Trophoblast cell (in vitro differentiated cells and primary cell): ENCODE results near the gene JMJD4.

Source experiments
- DNase-seq, 2 donors: peaks; one replicate each; pipeline ENCODE4 v3.0.0-alpha.2; 2016
- H2AFZ ChIP-seq: 2 replicates; pipeline ENCODE4 v1.6.1; 2013; ENCODE audit warnings: low read length, moderate library complexity, mild to moderate bottlenecking; ENCODE audit not compliant: insufficient read depth, poor library complexity
- H2AK5ac ChIP-seq: 2 replicates; pipeline ENCODE4 v1.6.1; 2013; ENCODE audit warnings: mild to moderate bottlenecking, low read length
- H2BK120ac ChIP-seq: 2 replicates; pipeline ENCODE4 v1.6.1; 2013; ENCODE audit warnings: low read length, mild to moderate bottlenecking, moderate library complexity; ENCODE audit not compliant: insufficient read depth, poor library complexity
- H2BK12ac ChIP-seq: 2 replicates; pipeline ENCODE4 v1.6.1; 2013; ENCODE audit warnings: mild to moderate bottlenecking, low read length, moderate library complexity
- H2BK5ac ChIP-seq: 2 replicates; pipeline ENCODE4 v1.6.1; 2013; ENCODE audit warnings: low read length, low read depth, moderate library complexity, mild to moderate bottlenecking; ENCODE audit not compliant: poor library complexity
- H3K14ac ChIP-seq: 2 replicates; pipeline ENCODE4 v1.6.1; 2013; ENCODE audit warnings: mild to moderate bottlenecking, low read length
- H3K18ac ChIP-seq: 2 replicates; pipeline ENCODE4 v1.6.1; 2013; ENCODE audit warnings: mild to moderate bottlenecking, low read length
- H3K23ac ChIP-seq: 2 replicates; pipeline ENCODE4 v1.6.1; 2013; ENCODE audit warnings: low read length
- H3K27ac ChIP-seq: 2 replicates; pipeline ENCODE4 v1.5.1; 2013; ENCODE audit warnings: low read depth, mild to moderate bottlenecking, inconsistent platforms, low read length, moderate library complexity
- H3K27me3 ChIP-seq: 2 replicates; pipeline ENCODE4 v1.6.1; 2013; ENCODE audit warnings: inconsistent platforms, mild to moderate bottlenecking, low read length, moderate library complexity; ENCODE audit not compliant: insufficient read depth
- H3K36me3 ChIP-seq, 2 experiments: 1 replicate in 1 of 2; 2 replicates in 1 of 2; pipeline ENCODE4 v1.6.1; 2013; ENCODE audit warnings: low read length in 2 of 2, mild to moderate bottlenecking in 2 of 2, moderate library complexity in 1 of 2; ENCODE audit not compliant: insufficient read depth in 2 of 2, control insufficient read depth in 1 of 2
- H3K4ac ChIP-seq: 2 replicates; pipeline ENCODE4 v1.6.1; 2013; ENCODE audit warnings: low read depth, mild to moderate bottlenecking, low read length, moderate library complexity
- H3K4me1 ChIP-seq, 2 experiments: 1 replicate in 1 of 2; 2 replicates in 1 of 2; pipeline ENCODE4 v1.6.1; 2013; ENCODE audit warnings: low read length in 2 of 2, mild to moderate bottlenecking in 2 of 2, moderate library complexity in 1 of 2; ENCODE audit not compliant: insufficient read depth in 2 of 2, control insufficient read depth in 1 of 2
- H3K4me2 ChIP-seq: 2 replicates; pipeline ENCODE4 v1.6.1; 2013; ENCODE audit warnings: inconsistent platforms, mild to moderate bottlenecking, low read length, moderate library complexity
- H3K4me3 ChIP-seq: 2 replicates; pipeline ENCODE4 v1.5.1; 2013; ENCODE audit warnings: mild to moderate bottlenecking, low read depth, low read length, inconsistent platforms
- H3K79me1 ChIP-seq: one replicate; pipeline ENCODE4 v1.6.1; 2013; ENCODE audit warnings: low read length
- H3K79me2 ChIP-seq: 2 replicates; pipeline ENCODE4 v1.6.1; 2013; ENCODE audit warnings: low read length, mild to moderate bottlenecking; ENCODE audit not compliant: control insufficient read depth, insufficient read depth, poor library complexity
- H3K9ac ChIP-seq: 2 replicates; pipeline ENCODE4 v1.6.1; 2013; ENCODE audit warnings: mild to moderate bottlenecking, low read length
- H3K9me3 ChIP-seq: 2 replicates; pipeline ENCODE4 v1.6.1; 2013; ENCODE audit warnings: low read depth, mild to moderate bottlenecking, control low read depth, inconsistent platforms, low read length; ENCODE audit not compliant: insufficient read depth
- H4K12ac ChIP-seq: 2 replicates; pipeline ENCODE4 v1.6.1; 2013; ENCODE audit warnings: low read depth, mild to moderate bottlenecking, low read length, moderate library complexity
- H4K8ac ChIP-seq: 2 replicates; pipeline ENCODE4 v1.6.1; 2013; ENCODE audit warnings: low read depth, mild to moderate bottlenecking, low read length, moderate library complexity
- H4K91ac ChIP-seq: one replicate; pipeline ENCODE4 v1.6.1; 2013; ENCODE audit warnings: low read depth, mild to moderate bottlenecking, low read length, moderate library complexity
- WGBS: extraction: QIAGEN DNeasy Blood & Tissue Kit; methylation state at CpG from one replicate; pipeline ENCODE4 v1.1.7; 2013; ENCODE audit warnings: missing lambda C conversion rate; ENCODE audit not compliant: insufficient read length, insufficient coverage; ENCODE audit errors: extremely low coverage; 5-methylcytosine and 5-hydroxymethylcytosine counted together

Gene JMJD4

DNA sequence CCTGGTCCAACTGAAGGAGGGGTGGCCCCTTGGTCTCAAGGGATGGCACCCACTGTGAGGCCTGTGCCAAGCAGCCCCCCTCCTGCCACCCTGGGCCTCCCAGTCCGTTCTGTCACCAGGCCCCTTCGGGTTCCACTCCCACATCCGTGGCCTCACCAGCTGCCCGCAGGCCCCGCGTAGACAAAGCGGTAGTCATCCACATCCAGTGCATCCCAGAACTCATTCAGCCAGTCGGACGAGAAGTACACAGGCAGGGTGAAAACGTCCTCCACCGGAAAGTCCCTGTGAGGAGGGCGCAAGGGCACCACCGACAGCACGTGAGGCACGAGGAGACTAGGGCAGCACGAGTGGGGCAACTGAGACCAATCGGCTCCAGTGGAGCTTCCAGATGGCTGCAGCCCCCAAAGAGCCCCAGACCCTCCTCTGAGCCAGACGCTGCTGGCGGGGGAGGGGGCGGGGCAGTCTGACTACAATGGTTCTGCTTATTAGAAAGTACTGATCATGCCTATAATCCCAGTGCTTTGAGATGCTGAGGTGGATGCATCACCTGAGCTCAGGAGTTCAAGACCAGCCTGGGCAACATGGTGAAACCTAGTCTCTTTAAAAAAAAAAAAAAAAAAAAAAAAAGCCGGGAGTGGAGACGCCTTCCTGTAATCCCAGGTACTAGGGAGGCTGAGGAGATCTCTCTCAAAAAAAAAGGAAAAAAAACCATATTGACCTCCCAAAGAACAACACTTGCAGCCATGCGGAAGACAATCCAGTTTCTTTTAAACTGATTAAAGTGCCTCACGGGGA lies 1.2 kb downstream of the JMJD4 start:
- H2BK5ac ChIP-seq = no peak overlapping the region
- no peaks in the 10 kb centered on the region for H3K27me3 ChIP-seq
- no peak overlapping the region for H2AFZ ChIP-seq
- no peak overlapping the region for H2AK5ac ChIP-seq
- H3K4ac ChIP-seq = peak overlapping the region; percentile 51
- H3K79me1 ChIP-seq = peaks cover 11% of the 10 kb centered on the region
- H3K14ac ChIP-seq = peak overlapping the region; percentile 92
- H2BK12ac ChIP-seq = no peak overlapping the region
- H3K4me3 ChIP-seq = peak overlapping the region; percentile 88
- H3K36me3 ChIP-seq = peaks cover 27 to 28% of the 10 kb centered on the region in 2 experiments
- H3K18ac ChIP-seq = peak overlapping the region; percentile 38
- H2BK120ac ChIP-seq = no peak overlapping the region
- H4K91ac ChIP-seq = no peak overlapping the region
- peak overlapping the region; percentile 84 for H4K12ac ChIP-seq
- H3K27ac ChIP-seq = no peak overlapping the region
- H3K79me2 ChIP-seq = peaks cover 14% of the 10 kb centered on the region
- H3K4me1 ChIP-seq = peaks cover 12 to 28% of the 10 kb centered on the region in 2 experiments
- peak overlapping the region; percentile 92 for H4K8ac ChIP-seq
- DNase-seq = peak; percentile 63 to 79
- H3K23ac ChIP-seq = no peak overlapping the region
- H3K9ac ChIP-seq = peak overlapping the region; percentile 92
- peaks cover 4% of the 10 kb centered on the region for H3K9me3 ChIP-seq
- WGBS = no CpG with 5 or more reads among the region's 24 CpGs
- peak overlapping the region; percentile 73 for H3K4me2 ChIP-seq

DNA sequence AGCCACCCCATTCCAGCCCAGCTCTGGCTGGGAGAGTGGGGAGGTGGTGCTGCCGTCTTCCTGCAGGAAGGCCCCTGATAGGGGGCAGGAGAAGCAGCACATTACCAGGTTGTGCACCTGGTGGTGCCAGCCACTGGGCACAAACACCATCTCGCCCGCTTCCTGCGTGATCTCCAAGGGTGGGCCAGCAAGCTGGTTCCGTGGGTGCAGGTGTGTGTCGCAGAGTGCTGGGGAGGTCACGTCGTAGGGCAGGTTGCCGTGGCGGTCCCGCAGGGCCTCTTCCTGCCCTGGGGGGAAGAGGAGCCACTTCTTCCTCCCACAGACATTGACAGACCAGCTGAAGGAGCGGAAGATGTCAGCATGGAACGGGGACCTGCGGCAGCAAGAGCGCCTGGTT lies 1.8 kb downstream of the JMJD4 start:
- no peak overlapping the region for H4K91ac ChIP-seq
- H3K4me3 ChIP-seq = no peak overlapping the region
- no peak overlapping the region for H2BK5ac ChIP-seq
- H3K27me3 ChIP-seq = no peaks in the 10 kb centered on the region
- no peak overlapping the region for H3K4me2 ChIP-seq
- no peak overlapping the region for H4K8ac ChIP-seq
- DNase-seq = no peak
- H2AFZ ChIP-seq = no peak overlapping the region
- H3K79me1 ChIP-seq = peaks cover 13% of the 10 kb centered on the region
- peaks cover 4% of the 10 kb centered on the region for H3K9me3 ChIP-seq
- no peak overlapping the region for H3K9ac ChIP-seq
- H4K12ac ChIP-seq = no peak overlapping the region
- no peak overlapping the region for H3K14ac ChIP-seq
- no peak overlapping the region for H2BK120ac ChIP-seq
- no peak overlapping the region for H2AK5ac ChIP-seq
- H3K18ac ChIP-seq = peak overlapping the region; percentile 38
- no peak overlapping the region for H3K23ac ChIP-seq
- peaks cover 17% of the 10 kb centered on the region for H3K79me2 ChIP-seq
- peaks cover 27 to 28% of the 10 kb centered on the region in 2 experiments for H3K36me3 ChIP-seq
- H3K4me1 ChIP-seq = peaks cover 12 to 33% of the 10 kb centered on the region in 2 experiments
- no peak overlapping the region for H2BK12ac ChIP-seq
- no peak overlapping the region for H3K27ac ChIP-seq
- no peak overlapping the region for H3K4ac ChIP-seq
- no CpG with 5 or more reads among the region's 15 CpGs for whole genome bisulfite sequencing

DNA sequence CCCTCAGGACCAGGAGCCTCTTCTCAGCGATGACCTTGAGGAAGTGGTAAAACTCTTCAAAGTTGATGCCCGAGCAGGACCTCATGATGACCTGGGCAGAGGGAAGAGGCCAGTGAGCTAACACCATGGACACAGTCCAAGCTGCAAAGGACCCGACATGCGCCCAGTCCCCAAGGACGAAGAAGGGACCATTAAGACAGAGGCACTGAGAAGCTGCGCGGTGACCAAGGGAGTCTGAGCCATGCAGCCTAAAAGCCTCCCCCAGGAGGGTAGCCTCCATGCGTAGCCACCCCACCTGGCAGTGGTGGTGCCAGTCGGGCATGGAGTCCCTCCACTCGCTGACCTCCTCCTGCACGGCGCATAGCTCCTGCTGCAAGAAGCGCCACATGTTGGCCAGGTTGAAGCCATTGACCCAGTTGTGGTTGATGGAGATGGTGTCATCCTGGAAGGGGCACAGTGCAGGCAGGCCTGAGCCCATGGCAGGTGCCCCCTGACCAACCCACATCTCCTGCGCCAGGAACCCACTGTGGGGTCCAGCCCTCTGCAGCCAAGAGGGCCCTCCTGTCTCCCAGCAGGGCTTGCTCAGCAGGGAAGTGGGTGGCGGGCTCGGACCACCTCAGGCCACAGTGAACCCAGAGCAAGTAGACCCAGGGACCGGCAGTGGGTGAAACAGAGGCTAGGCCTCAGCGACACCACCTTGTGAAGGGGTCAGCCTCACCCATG lies 2.4 kb downstream of the JMJD4 start:
- H3K36me3 ChIP-seq = peaks cover 27 to 28% of the 10 kb centered on the region in 2 experiments
- no CpG with 5 or more reads among the region's 18 CpGs for WGBS
- no peak for DNase-seq

DNA sequence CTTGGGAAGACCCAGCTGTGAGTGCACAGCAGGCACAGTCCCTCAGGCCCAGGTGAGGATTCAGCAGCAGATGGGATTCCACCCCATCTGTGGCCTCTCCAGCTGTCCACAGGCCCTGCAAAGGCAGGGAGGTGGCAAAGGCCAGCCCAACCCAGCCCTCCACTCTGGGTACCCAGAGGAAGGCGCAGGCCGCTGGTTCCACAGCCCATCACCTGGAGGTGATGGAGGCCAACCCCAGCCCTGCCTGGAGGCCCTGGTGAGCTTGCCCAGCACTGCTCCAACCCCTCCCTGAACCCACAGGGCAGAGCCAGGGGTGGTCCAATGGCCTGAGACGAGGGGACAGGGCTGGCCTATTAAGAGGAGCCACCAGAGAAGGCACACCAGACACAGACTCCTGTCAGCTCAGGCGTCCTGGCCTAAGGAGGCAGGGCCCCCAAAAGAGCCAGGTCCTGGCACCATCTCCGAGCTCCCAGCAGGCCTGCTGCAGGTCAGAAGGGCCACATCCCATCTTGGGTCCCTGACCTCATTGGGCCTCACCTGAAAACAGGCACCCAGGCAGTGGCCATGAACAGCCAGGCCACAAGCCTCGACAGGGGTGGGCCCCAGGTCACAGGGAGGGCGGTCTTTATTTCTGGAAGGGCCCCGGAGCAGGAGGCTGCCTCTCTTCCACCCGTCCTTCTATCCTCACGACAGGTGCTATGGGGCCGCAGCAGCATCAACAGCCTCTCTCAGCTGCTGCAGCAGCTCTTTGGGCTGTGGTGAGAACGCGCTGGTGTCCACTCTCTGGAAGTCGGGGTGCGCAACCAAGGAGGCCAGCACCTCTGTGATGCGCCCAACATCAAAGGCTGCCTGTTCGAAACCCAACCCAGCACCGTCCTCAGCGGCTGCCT lies 3.2 kb downstream of the JMJD4 start:
- Histone ChIP-seq H2AFZ (no peak overlapping the region), H3K9ac (no peak overlapping the region), H3K4ac (no peak overlapping the region), H2BK5ac (no peak overlapping the region), H2AK5ac (no peak overlapping the region), H3K4me1 (peaks cover 12 to 37% of the 10 kb centered on the region in 2 experiments), H4K12ac (no peak overlapping the region), H3K4me2 (no peak overlapping the region), H3K23ac (no peak overlapping the region), H3K79me1 (peaks cover 13% of the 10 kb centered on the region), H2BK12ac (no peak overlapping the region), H2BK120ac (no peak overlapping the region), H3K79me2 (peaks cover 17% of the 10 kb centered on the region), H3K27ac (no peak overlapping the region), H4K8ac (no peak overlapping the region), H3K36me3 (peaks cover 27 to 28% of the 10 kb centered on the region in 2 experiments), H3K27me3 (no peaks in the 10 kb centered on the region), H3K18ac (no peak overlapping the region), H3K9me3 (peaks cover 4% of the 10 kb centered on the region), H3K14ac (no peak overlapping the region), H3K4me3 (no peak overlapping the region), H4K91ac (no peak overlapping the region)
- no CpG with 5 or more reads among the region's 19 CpGs for WGBS
- DNase-seq = no peak

More for the DNA sequence above, 2.4 kb downstream of the JMJD4 start:
- Histone ChIP-seq H3K4me3 (no peak overlapping the region), H4K12ac (no peak overlapping the region), H2AFZ (no peak overlapping the region), H2AK5ac (no peak overlapping the region), H3K27ac (no peak overlapping the region), H3K27me3 (no peaks in the 10 kb centered on the region), H2BK120ac (no peak overlapping the region), H3K9me3 (peaks cover 4% of the 10 kb centered on the region), H3K23ac (no peak overlapping the region), H3K9ac (no peak overlapping the region), H4K91ac (no peak overlapping the region), H3K18ac (no peak overlapping the region), H3K14ac (no peak overlapping the region), H2BK5ac (no peak overlapping the region), H3K4me2 (no peak overlapping the region), H3K79me2 (peaks cover 17% of the 10 kb centered on the region), H3K79me1 (peaks cover 13% of the 10 kb centered on the region), H3K4me1 (peaks cover 12 to 37% of the 10 kb centered on the region in 2 experiments), H2BK12ac (no peak overlapping the region), H3K4ac (no peak overlapping the region), H4K8ac (no peak overlapping the region)
